BJ (cell line): ENCODE data around the gene POTEF. TPM values are rescaled to one million over a fixed set of nuclear protein-coding genes. Genes with fewer than 3 reads are reported as not detected.
"Not testable (repeated sequence)": the region's sequence is repeated elsewhere in the genome, so short reads cannot be mapped to it uniquely, and the experiment has no call there.

Experiments used
- CTCF ChIA-PET: fragments of 350-600 bp; formaldehyde crosslinking; extraction: SDS; loops from one replicate; lab custom pipeline; 2021; ENCODE audit warnings: antibody characterized with exemption, inconsistent platforms; lab: Yijun Ruan, JAX
- POLR2A ChIA-PET: fragments of 300-600 bp; sonication (Branson Sonifier 250); formaldehyde crosslinking; extraction: SDS; loops from one replicate; lab custom pipeline; 2021; ENCODE audit warnings: antibody characterized with exemption; lab: Charles Lee
- DNase-seq: peaks from one replicate; pipeline ENCODE4 v3.0.0-alpha.2; 2011; ENCODE audit warnings: low read depth
- H3K27me3 ChIP-seq: 2 replicates; pipeline ENCODE4 v1.6.0; 2011; ENCODE audit warnings: low read length; ENCODE audit not compliant: control insufficient read depth, insufficient read depth
- H3K36me3 ChIP-seq: 2 replicates; pipeline ENCODE4 v1.5.1; 2011; ENCODE audit warnings: low read length; ENCODE audit not compliant: control insufficient read depth, insufficient read depth
- H3K4me3 ChIP-seq: 2 replicates; pipeline ENCODE4 v1.5.1; 2011; ENCODE audit warnings: low read depth, mild to moderate bottlenecking, control low read depth, low read length
- CTCF ChIP-seq: IDR thresholded peaks from 2 replicates; pipeline ENCODE4 v1.5.1; 2011; ENCODE audit warnings: low read depth, mild to moderate bottlenecking, control low read depth, inconsistent platforms, low read length, moderate library complexity; ENCODE audit not compliant: insufficient read depth
- polyA plus RNA-seq: library from polyadenylated mRNA; depleted of rRNA; stranded (reverse); fragments of >200 nt; gene quantifications from 2 replicates; pipeline ENCODE4 v1.2.3, GENCODE V29; 2011

The POTEF gene
- polyA plus RNA-seq, 1 experiment, result not detected

GRCh38 chr2:130155956-130156623 lies 27.1 kb upstream of the POTEF start:
- H3K36me3 ChIP-seq, POLR2A ChIA-PET, H3K27me3 ChIP-seq, DNase-seq, H3K4me3 ChIP-seq: not testable (repeated sequence)
- CTCF ChIA-PET, result interaction anchor here (0.5 to 1.6 kb wide), 2 partner anchors 13 to 177 kb away, joined by 3 to 4 read pairs; no protein-coding TSS in a partner anchor
- peak; percentile 62 for TF ChIP-seq CTCF

GRCh38 chr2:130154773-130155765 lies 26.0 kb upstream of the POTEF start:
- ChIA-PET CTCF (interaction anchor here (0.5 to 1.6 kb wide), 4 partner anchors 13 to 178 kb away, joined by 3 to 4 read pairs (median 3); no protein-coding TSS in a partner anchor), POLR2A (no interaction called here)
- Histone ChIP-seq H3K36me3 (peaks cover 8% of the 10 kb centered on the region), H3K27me3 (no peaks in the 10 kb centered on the region), H3K4me3 (no peak overlapping the region)
- DNase-seq, result no peak
- no peak for TF ChIP-seq CTCF

- POLR2A ChIA-PET, DNase-seq, H3K36me3 ChIP-seq, H3K27me3 ChIP-seq, H3K4me3 ChIP-seq: not testable (repeated sequence)
- CTCF ChIA-PET, result interaction anchor here (0.6 to 1.6 kb wide), 2 partner anchors 14 to 178 kb away, joined by 3 to 4 read pairs; no protein-coding TSS in a partner anchor
Measured at GRCh38 chr2:130154423-130154770, 25.4 kb upstream of the POTEF start.

GRCh38 chr2:130153721-130154422 lies 24.9 kb upstream of the POTEF start:
- CTCF ChIA-PET, H3K27me3 ChIP-seq, H3K4me3 ChIP-seq, DNase-seq, H3K36me3 ChIP-seq, POLR2A ChIA-PET: not testable (repeated sequence)

- Histone ChIP-seq H3K27me3 (no peaks in the 10 kb centered on the region), H3K36me3 (peaks cover 8% of the 10 kb centered on the region), H3K4me3 (no peak overlapping the region)
- POLR2A ChIA-PET, result no interaction called here
- CTCF ChIA-PET, result interaction anchor here (0.7 kb wide), 1 partner anchor 898 kb away, joined by 3 read pairs; no protein-coding TSS in a partner anchor
- no peak for DNase-seq
- no peak for TF ChIP-seq CTCF
Measured at GRCh38 chr2:130152816-130153595, 24.0 kb upstream of the POTEF start.

- CTCF ChIA-PET, result interaction anchor here (0.7 kb wide), 1 partner anchor 899 kb away, joined by 3 read pairs; no protein-coding TSS in a partner anchor
- H3K27me3 ChIP-seq, POLR2A ChIA-PET, DNase-seq, H3K36me3 ChIP-seq, H3K4me3 ChIP-seq: not testable (repeated sequence)
Measured at GRCh38 chr2:130152136-130152815, 23.3 kb upstream of the POTEF start.

GRCh38 chr2:130151145-130151512 lies 22.1 kb upstream of the POTEF start:
- CTCF ChIA-PET, POLR2A ChIA-PET, H3K27me3 ChIP-seq, H3K4me3 ChIP-seq, DNase-seq, H3K36me3 ChIP-seq: not testable (repeated sequence)
